Smooth muscle cell of the brain vasculature (primary cell): ENCODE results near the gene UGT1A3.
"Not testable (repeated sequence)": the region's sequence is repeated elsewhere in the genome, so short reads cannot be mapped to it uniquely, and the experiment has no call there.

Source experiments
- DNase-seq: peaks from one replicate; pipeline ENCODE4 v3.0.0-alpha.2; 2012; ENCODE audit warnings: low read depth, low spot score

The UGT1A3 gene

DNA sequence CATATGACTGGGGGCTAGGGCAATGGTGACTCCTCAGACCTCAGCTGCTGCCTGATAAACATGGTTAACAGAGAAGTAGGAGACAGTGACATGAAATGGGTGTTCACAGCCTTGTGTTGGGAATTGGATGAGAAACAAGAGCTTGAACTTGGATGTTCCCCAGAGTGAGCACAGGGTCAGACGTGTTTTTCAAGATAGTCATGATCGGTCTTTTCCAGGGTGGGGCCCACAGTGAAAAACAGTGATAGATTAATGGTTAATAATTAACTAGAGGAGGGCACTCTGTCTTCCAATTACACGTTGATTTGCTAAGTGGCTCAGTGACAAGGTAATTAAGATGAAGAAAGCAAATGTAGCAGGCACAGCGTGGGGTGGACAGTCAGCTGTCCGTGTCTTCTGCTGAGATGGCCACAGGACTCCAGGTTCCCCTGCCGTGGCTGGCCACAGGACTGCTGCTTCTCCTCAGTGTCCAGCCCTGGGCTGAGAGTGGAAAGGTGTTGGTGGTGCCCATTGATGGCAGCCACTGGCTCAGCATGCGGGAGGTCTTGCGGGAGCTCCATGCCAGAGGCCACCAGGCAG, at the start of gene UGT1A3:
TSS of gene UGT1A3 (plus strand) at position 320 of the 579 bp plus-strand sequence. CDS start at position 405, 85 bp downstream.
- DNase-seq: no peak

DNA sequence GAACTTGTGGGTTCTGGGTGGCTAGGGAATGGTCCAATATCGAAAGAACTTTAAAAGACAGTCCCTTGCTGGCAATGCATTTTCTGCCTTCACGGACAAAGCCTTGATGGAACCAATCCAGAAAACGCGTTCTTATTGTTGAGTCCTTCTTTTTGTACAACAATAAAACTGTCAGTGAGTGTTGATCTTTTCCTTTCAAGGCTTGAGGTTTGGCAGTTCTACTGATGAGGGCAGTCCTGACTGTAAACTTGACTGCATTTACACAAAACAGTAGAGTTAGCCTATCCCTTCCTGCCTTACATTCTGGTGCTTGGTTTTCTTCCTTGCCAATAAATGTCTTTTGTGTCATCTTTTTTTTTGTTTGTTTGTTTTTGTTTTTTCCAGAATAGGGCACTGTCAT, 49.6 kb upstream of the UGT1A3 start:
- no peak for DNase-seq

DNA sequence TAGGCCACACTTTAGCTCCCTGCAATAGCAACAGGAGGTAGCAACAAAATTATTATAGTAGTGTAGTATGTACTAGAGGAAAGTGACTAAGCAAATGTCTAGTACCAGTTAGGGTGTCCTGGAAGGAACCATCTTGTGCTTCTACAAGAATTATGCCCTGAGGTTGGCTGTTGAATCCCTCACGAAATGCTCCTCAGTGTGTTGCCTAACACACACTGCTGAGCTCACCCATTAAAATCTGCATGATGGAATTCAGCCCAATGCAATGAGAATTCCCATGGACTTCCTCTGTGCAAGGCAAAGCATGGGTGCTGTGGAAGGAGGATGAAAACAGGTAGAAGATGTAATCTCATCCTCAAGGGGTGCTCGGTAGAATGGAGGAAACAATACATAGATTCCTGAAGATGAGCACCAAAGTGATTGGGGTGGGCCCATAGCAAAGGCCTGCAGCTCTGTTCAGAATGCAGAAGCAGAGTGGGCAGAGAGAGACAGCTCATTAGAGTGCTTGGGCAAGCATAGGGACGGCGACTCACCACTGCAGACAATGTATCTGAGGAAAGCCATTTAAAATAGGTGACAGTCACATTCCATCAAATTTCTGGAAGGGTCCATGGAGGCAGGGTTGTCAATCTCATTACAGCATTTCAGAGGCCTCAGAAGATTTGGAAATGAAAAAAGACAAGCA, 48.3 kb upstream of the UGT1A3 start:
- DNase-seq: no peak

DNA sequence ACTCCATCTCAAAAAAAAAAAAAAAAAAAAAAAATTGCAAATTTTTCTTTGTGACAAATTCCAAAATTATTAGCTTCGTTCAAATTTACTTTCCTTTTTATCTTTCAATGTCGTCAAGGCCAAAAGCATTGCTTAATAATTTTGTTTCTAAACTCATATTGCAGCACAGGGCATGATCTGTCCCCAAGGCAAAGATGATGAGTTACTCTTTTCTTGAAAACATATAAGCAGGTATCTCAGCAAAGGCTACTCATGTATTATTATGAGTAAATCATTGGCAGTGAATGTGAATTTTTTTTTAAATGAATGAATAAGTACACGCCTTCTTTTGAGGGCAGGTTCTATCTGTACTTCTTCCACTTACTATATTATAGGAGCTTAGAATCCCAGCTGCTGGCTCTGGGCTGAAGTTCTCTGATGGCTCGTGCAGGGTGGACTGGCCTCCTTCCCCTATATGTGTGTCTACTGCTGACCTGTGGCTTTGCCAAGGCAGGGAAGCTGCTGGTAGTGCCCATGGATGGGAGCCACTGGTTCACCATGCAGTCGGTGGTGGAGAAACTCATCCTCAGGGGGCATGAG, 47.2 kb upstream of the UGT1A3 start, which contains the start of gene UGT1A7:
TSS of gene UGT1A7 (plus strand) at position 381 of the 579 bp plus-strand sequence. CDS start at position 418, 37 bp downstream.
- DNase-seq: no peak

DNA sequence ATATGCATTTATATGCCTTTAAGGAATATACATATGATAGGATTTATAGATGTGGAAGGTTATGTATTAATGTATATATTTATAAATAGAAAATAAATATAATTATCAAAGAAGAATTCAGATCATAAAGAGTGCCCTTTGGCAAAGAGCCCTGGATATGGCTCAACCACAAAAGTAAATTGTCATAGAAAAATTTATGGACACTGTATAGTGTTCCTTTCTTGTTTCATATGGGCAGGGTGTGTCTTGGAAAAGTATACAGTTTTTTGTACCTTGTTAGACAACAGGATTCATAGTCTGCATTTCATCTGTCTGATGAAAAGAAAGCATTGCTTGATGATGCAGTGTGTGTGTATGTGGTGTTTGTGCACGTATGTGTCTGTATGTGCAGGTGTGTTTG, 44.2 kb upstream of the UGT1A3 start:
- no peak for DNase-seq

DNA sequence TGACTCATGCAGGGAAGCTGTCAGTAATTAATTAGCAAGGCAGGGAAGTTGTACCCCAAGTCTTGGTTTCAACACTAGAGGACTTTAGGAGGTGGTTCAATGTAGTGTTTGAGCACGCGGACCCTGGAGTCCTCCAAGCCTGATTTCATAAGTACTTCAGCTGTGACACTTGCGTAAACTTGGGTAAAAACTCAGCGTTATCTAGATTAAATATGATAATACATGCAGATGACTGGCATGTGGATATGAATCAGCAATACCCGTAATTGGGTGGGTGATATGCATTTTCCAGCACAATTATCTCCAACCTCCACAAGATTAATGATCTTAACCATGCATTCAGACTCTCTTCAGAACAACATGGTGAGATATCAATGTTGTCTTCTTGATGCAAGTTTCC, 41.9 kb upstream of the UGT1A3 start:
- no peak for DNase-seq

DNA sequence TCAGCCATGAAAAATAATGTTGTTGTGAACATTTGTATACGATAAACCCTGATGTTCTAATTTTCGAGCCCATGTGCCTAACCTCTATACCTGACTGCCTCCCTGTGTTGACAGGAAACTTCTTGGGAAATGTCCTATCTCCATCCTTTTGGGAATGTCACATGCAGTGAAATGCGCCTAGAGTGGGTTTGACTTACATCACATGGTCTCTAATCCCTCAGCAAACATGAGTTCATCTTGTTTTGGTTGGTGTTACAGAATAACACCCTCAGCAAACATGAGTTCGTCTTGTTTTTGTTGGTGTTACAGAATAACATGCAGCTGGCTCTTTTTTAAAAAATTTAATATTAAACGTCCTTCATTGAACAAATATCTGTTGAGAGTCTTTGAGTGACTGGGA, 40.5 kb upstream of the UGT1A3 start:
- DNase-seq: no peak

DNA sequence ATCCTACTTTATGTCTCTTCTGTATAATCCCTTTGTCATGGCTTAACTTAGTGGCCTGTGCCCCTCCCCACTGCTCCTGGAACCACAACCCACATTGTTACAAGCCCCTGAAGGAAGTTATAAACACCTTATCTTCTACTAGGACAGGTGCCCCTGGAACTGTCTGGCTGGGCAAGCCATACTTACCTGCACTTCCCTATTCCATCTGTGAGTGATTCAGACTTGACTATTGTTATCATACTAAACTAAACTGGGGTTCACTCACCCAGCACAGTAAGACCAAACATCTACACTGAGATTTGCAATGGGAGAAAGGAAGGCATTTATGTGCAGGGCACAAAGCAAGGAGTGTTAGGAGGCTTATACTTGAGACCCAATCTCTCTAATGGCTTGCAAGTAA, 39.8 kb upstream of the UGT1A3 start:
- DNase-seq: no peak

DNA sequence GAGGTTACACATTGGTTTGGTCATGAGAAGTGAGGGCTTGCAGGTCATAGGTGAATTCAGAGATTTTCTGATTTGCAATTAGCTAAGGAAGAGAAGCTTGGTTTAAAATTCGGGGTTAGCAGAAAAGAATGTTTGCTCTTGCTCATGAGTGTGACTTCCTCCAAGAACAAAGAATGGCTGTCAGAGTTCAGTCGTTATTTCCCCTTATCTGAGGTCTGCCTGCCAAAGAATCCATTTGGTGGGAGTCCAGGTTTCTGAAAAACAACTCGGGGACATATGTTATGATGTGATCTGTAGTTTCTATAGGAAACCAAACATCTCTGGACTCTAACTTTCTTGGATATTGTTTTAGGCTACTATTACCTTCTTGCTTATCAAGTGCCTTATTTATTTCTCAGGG, 39.3 kb upstream of the UGT1A3 start:
- DNase-seq: no peak

DNA sequence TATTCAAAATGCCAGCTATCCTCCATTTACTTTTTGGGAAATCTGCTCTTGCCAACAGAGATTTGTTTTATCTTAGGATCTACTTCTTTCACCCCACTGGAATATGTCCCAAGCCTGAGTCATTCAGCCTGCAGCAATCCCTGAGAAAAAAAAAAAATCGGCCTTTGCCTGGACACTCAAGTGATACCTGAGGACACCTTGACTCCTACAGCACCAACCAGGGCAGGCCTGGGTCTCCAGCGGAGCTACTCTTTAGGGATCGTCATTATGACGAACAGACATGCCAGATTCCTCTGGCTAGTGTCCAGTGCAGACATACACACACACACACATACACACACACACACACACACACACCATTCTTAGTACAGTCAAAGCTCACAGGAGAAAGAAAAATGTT, 38.4 kb upstream of the UGT1A3 start:
- no peak for DNase-seq

DNA sequence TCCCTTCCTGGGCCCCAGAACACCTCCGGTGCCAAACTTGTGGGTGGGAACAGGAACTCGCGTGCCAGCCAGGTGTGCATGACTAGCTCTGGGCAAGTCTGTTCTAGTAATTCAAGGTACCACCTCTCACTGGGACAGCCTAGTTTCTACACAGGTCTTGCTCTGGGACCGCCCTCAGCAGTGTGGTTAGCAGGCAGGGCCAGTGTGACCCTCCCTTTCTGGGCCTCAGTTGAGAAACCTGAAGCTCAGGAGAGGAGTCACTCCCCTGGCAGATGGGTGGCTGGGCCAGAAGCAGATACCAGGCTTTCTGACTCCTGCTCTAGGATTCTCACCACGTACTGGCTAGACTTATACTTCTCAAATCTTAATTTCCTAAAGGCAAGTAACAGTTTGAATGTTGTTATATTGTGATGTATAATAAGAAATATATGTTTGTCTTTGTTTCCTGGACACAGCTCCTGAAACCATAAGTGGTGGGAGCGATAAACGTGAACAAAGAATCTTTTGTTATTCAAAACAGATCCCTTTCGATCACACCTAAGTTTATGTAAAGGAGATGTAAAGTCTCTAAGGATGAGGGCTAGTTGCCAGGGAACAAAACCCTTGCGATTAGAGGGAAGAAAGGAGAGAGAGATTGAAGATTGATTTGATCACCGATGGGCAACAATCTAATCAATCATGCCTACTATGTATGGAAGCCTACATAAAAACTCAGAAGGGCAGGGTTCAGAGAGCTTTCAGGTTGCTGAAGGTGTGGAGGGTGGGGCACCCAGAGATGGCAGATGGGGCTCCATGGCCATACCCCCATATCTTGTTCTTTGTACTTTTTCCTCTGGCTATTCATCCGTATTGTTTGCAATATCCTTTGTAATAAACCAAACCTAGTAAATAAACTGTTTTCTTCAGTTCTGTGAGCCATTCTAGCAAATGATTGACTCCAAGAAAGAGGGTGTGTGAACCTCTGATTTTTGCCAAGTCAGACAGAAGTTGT, 37.1 kb upstream of the UGT1A3 start:
- no peak for DNase-seq

DNA sequence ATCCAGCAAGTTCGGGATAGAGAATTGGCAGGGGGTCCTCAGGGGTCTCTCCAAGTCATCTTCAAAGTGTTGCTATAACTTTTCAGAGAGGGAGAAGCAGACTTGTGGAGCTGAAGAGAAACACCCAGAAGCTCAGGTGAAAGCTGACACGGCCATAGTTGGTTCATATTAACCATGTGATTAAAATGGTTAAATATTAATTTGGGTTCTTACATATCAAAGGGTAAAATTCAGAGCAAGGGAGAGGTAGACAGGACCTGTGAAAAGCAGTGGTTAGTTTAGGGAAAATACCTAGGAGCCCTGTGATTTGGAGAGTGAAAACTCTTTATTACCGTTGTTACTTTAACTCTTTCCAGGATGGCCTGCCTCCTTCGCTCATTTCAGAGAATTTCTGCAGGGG, 36.2 kb upstream of the UGT1A3 start, which contains the start of gene UGT1A6:
TSS of gene UGT1A6 (plus strand) at position 243 of the 400 bp plus-strand sequence. CDS start at position 358, 115 bp downstream.
- no peak for DNase-seq

DNA sequence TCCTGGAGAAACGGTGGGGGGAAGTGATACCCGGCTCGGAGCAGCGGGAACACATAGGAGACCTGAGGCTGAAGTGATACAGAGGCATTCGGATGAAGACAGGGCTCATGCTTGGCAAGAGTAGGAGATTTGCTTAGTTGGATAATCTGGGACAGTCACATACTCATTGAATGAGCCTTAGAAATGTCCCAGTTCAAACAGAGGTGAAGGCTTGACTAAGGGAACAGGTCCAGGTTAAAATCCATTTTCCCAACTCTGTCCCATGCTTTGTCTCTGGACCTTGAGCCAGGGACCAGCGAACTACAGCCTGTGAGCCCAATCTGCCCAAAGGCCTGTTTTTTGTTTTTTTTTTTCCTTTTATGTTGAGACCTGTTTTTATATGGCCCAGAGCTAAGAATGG, 34.9 kb upstream of the UGT1A3 start:
- DNase-seq: no peak

DNA sequence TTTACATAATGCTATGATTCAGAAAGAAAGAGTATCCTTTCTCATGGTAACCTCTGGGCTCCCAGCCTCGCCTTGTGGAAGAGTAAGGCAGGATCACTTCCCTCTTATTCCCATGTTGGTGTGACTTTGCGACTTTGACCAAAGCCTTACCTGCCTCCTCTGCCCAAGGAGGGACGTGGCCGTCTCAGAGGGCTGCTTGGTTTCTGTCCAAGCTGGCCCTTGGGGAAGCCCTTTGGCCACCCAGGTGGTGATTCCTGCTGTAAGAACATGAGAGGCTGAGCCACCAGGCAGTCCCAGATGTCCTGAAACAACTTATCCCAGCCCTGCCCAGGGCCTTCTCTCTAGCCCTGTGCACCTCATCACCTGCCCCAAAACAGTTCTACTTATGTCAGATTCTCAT, 30.1 kb upstream of the UGT1A3 start:
- DNase-seq: no peak

DNA sequence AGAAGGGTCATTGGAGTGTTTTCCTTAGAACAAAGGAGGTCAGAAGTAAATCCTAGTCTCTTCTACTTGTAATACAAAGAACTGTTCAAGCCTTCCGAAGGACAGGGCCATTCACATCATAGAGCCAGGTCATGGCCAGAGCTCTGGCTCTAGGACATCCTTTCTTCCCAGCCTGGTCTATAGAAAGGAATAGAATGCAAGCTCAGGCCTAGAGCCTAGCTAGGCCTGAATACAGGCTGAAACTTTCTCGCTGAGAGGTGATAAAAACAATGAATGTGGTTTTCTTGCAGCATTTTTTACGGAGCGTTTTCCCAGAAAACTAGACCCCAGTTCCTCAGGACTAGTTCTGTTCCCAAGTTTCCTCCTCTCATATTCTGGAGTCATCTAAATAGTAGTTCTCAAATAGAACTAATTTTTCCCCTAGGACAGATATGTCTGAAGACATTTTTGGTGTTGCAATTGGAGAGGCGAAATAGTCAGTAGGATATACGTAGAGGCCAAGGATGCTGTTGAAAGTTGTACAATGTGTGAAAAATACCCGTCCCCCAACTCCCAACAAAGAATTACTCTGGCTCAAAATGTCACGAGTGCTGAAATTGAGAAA, 29.3 kb upstream of the UGT1A3 start:
- no peak for DNase-seq

DNA sequence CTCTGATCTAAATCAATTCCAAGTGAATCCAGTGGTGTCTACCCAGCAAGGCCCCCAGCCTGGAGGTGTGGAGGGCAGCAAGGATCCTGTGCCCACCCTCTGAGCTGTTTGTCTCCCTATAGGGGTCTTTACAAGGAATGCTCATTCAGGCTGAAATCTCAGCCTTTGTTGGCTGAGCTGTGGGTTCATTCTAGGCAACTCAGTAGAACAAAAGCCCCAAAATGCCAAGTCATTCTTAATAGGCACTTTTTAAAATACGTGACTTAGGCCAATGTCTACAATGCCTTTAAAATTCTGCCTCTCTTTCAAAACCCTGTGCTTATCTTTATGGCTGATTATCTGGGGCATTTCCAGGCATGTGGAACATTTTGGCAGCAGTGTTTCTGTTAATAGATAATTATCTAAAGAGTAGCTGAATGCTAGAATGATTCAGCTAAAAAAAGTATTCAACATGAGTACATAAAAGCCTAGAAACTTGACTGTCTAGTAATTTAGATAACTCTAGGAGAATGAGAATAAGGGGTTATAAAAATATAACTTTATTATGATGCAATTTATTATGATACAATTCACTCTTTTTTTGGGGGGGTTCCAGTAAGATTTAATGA, 28.7 kb upstream of the UGT1A3 start:
- DNase-seq: no peak

DNA sequence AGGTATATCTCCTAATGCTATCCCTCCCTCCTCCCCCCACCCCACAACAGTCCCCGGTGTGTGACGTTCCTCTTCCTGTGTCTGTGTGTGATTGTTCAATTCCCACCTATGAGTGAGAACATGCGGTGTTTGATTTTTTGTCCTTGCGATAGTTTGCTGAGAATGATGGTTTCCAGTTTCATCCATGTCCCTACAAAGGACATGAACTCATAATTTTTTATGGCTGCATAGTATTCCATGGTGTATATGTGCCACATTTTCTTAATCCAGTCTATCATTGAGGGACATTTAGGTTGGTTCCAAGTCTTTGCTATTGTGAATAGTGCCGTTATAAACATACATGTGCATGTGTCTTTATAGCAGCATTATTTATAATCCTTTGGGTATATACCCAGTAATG, 28.0 kb upstream of the UGT1A3 start:
- not testable (repeated sequence) for DNase-seq

DNA sequence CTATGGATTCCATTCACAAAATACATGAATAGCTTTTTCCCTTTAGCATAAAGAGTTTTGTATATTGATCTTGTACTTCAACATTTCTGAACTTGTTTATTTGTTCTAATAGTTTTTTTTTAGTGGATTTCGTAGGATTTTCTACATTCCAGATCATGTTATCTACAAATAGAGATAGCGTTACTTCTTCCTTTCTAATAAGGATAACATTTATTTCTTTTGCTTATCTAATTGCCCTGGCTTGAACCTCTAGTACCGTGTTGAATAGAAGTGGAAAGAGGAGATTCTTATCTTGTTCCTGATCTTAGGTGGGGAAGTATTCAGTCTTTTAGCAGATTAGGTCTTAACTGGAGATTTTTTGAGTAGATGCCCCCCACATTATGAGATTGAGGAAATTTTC, 26.6 kb upstream of the UGT1A3 start:
- DNase-seq: no peak

DNA sequence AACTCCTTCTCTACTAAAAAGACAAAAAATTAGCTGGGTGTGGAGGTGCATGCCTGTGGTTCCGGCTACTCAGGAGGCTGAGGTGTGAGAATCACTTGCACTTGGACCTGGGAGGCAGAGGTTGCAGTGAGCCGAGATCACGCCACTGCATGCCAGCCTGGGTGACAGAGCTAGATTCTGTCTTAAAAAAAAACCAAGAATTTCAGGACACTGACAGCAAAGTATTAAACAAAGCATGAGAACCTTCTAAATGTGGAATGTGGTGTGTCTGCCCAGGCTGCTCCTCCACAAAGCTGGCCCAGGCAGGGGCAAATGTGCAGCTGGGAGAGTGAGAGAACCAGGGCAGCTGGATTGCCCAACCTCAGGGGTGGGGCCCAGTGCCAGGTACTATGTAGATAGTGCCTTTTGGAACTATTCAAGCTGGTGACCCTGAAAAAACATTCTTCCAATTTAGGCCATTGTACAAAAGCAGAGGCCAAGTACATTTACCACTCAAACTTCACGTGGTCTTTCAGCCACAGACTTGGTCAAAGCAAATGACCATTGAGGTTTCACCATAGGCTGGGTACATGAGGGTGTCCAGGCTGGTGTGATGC, 22.8 kb upstream of the UGT1A3 start:
- DNase-seq: no peak

DNA sequence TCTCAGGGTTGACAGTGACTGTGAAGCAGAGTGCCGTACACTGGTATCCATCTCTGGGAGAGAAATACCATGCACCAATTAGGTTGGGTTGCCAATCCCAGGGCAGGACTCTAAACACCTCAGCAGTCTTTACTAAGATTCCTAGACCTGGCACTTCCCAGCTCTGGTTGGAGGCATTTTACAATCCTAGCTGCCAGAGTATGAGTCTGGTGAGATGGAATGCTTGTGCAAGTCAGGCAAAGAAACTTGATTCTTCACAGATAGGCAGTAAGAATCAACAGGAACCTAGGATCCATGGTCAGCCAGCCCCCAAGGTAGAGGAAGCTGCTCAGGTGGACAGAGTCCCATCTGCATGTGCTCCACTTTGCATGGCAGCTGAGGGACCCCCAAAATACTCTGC, 22.1 kb upstream of the UGT1A3 start:
- no peak for DNase-seq
